DND-41 (cell line): ENCODE results near the gene IMPG1.

Source experiments
- EZH2 ChIP-seq: IDR thresholded peaks from 3 replicates; pipeline ENCODE4 v1.6.1; 2012; ENCODE audit warnings: borderline replicate concordance, low read depth, mild to moderate bottlenecking, moderate library complexity, low read length, inconsistent platforms; ENCODE audit not compliant: severe bottlenecking
- TF ChIP-seq, protein P1 (sequence below): IDR thresholded peaks from 2 replicates; pipeline ENCODE4 v1.5.1; 2012; ENCODE audit warnings: borderline replicate concordance, low read length, moderate library complexity, mild to moderate bottlenecking; ENCODE audit not compliant: poor library complexity, severe bottlenecking; ENCODE audit errors: extremely low read depth

DNA sequence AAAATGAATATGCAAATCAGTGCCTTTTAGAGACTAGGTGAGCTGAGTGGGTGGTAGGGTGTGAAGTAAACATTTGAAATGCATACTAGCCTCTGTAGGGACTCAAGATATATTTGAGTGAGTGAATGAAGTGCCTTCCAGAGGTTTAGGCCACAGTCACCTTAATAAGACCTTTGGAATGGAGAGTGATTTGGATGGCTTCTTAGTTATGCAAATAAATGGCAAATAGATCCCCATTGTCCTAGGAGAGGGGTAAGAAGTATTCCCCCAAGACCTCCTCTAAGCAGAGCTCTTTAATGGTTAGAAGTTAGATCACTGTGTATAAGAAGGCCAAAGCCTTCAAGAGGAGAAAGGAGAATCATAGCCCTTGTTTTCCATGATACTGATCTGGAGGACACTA, 47.8 kb upstream of the IMPG1 start:
- TF ChIP-seq, protein P1, sequence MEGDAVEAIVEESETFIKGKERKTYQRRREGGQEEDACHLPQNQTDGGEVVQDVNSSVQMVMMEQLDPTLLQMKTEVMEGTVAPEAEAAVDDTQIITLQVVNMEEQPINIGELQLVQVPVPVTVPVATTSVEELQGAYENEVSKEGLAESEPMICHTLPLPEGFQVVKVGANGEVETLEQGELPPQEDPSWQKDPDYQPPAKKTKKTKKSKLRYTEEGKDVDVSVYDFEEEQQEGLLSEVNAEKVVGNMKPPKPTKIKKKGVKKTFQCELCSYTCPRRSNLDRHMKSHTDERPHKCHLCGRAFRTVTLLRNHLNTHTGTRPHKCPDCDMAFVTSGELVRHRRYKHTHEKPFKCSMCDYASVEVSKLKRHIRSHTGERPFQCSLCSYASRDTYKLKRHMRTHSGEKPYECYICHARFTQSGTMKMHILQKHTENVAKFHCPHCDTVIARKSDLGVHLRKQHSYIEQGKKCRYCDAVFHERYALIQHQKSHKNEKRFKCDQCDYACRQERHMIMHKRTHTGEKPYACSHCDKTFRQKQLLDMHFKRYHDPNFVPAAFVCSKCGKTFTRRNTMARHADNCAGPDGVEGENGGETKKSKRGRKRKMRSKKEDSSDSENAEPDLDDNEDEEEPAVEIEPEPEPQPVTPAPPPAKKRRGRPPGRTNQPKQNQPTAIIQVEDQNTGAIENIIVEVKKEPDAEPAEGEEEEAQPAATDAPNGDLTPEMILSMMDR = no peak
- TF ChIP-seq EZH2 = no peak
